Measurements from ENCODE around the gene FRMD7.
A peak's percentile ranks its signal among the peaks of the same experiment; 100 is the strongest.
"Not testable (repeated sequence)": the region's sequence is repeated elsewhere in the genome, so short reads cannot be mapped to it uniquely, and the experiment has no call there.

Gene FRMD7

GRCh38 chrX:132092439-132093065, 35.3 kb downstream of the FRMD7 start:
- peak; percentile 56 for DNase-seq (ENCODE audit: low spot score)

GRCh38 chrX:132090403-132091159, 37.2 kb downstream of the FRMD7 start:
- no peak for DNase-seq (ENCODE audit: low spot score)

GRCh38 chrX:132088864-132089263, 39.0 kb downstream of the FRMD7 start:
- no peak for DNase-seq (ENCODE audit: low spot score)

GRCh38 chrX:132086672-132087071, 41.1 kb downstream of the FRMD7 start:
- no peak for DNase-seq (ENCODE audit: low spot score)

GRCh38 chrX:132085786-132086185, 42.0 kb downstream of the FRMD7 start:
- DNase-seq (ENCODE audit: low spot score): no peak

- no peak for DNase-seq (ENCODE audit: low spot score)
Observed at GRCh38 chrX:132077912-132078311, 49.9 kb downstream of the FRMD7 start.

- no peak for DNase-seq (ENCODE audit: low spot score)
Observed at GRCh38 chrX:132077414-132077813, 50.4 kb downstream of the FRMD7 start.

- DNase-seq (ENCODE audit: low spot score): peak; percentile 36
Observed at GRCh38 chrX:132071254-132071653, 56.6 kb downstream of the FRMD7 start.

- DNase-seq (ENCODE audit: low spot score): no peak
Observed at GRCh38 chrX:132068405-132068804, 59.4 kb downstream of the FRMD7 start.

GRCh38 chrX:132063862-132064261, 64.0 kb downstream of the FRMD7 start:
- DNase-seq (ENCODE audit: low spot score): no peak

- no peak for DNase-seq (ENCODE audit: low spot score)
Observed at GRCh38 chrX:132063334-132063733, 64.5 kb downstream of the FRMD7 start.

GRCh38 chrX:132059973-132060540, 67.8 kb downstream of the FRMD7 start:
- no peak for DNase-seq (ENCODE audit: low spot score)

- no peak for DNase-seq (ENCODE audit: low spot score)
Observed at GRCh38 chrX:132058975-132059374, 68.8 kb downstream of the FRMD7 start.

GRCh38 chrX:132058050-132058449, 69.8 kb downstream of the FRMD7 start:
- DNase-seq (ENCODE audit: low spot score): no peak

GRCh38 chrX:132051778-132052177, 76.0 kb downstream of the FRMD7 start:
- not testable (repeated sequence) for DNase-seq (ENCODE audit: low spot score)

- DNase-seq (ENCODE audit: low spot score): no peak
Observed at GRCh38 chrX:132046533-132046932, 81.3 kb downstream of the FRMD7 start.

GRCh38 chrX:132045456-132045855, 82.4 kb downstream of the FRMD7 start:
- no peak for DNase-seq (ENCODE audit: low spot score)

- DNase-seq (ENCODE audit: low spot score): no peak
Observed at GRCh38 chrX:132044953-132045352, 82.9 kb downstream of the FRMD7 start.

GRCh38 chrX:132043977-132044376, 83.8 kb downstream of the FRMD7 start:
- DNase-seq (ENCODE audit: low spot score): no peak

- DNase-seq (ENCODE audit: low spot score): no peak
Observed at GRCh38 chrX:132041015-132041414, 86.8 kb downstream of the FRMD7 start.

GRCh38 chrX:132040066-132040465, 87.8 kb downstream of the FRMD7 start:
- no peak for DNase-seq (ENCODE audit: low spot score)

- DNase-seq (ENCODE audit: low spot score): no peak
Observed at GRCh38 chrX:132037479-132037993, 90.3 kb downstream of the FRMD7 start.

GRCh38 chrX:132034648-132035047, 93.2 kb downstream of the FRMD7 start:
- no peak for DNase-seq (ENCODE audit: low spot score)
